Hepatocyte (in vitro differentiated cells): Measurements from ENCODE around the gene TNIP3.

Experiments used
- EZH2 ChIP-seq: fragments of 200-600 bp; sonication (generic); IDR thresholded peaks from 2 replicates; pipeline ENCODE4 v1.6.1; 2016; ENCODE audit warnings: antibody characterized with exemption, mild to moderate bottlenecking, borderline replicate concordance
- TF ChIP-seq, protein P1 (sequence below): fragments of 200-600 bp; sonication (generic); IDR thresholded peaks from 2 replicates; pipeline ENCODE4 v1.5.1; 2016; ENCODE audit warnings: antibody characterized with exemption, mild to moderate bottlenecking; ENCODE audit not compliant: poor library complexity

DNA sequence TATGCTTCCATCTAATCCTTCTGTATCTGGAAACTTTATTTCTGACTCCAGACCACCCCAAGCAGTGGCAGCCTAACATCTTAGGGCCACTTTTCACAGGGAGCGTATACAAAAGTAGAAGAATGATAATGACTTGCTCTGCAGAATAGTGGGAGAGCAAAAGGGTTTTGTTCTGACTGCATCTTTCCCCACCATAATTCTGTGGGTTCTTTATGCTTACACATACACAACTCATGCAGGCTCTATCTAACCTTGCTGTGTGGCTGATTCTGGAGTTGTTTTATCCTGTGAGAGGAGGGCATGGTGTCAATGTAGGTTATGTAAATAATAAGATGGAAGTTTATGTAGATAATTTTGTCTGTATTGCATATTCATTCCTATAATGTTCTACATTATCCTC is 49.4 kb downstream of the TNIP3 start:
- TF ChIP-seq, protein P1, sequence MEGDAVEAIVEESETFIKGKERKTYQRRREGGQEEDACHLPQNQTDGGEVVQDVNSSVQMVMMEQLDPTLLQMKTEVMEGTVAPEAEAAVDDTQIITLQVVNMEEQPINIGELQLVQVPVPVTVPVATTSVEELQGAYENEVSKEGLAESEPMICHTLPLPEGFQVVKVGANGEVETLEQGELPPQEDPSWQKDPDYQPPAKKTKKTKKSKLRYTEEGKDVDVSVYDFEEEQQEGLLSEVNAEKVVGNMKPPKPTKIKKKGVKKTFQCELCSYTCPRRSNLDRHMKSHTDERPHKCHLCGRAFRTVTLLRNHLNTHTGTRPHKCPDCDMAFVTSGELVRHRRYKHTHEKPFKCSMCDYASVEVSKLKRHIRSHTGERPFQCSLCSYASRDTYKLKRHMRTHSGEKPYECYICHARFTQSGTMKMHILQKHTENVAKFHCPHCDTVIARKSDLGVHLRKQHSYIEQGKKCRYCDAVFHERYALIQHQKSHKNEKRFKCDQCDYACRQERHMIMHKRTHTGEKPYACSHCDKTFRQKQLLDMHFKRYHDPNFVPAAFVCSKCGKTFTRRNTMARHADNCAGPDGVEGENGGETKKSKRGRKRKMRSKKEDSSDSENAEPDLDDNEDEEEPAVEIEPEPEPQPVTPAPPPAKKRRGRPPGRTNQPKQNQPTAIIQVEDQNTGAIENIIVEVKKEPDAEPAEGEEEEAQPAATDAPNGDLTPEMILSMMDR = no peak
- no peak for TF ChIP-seq EZH2
